ENCODE data around the gene KIF5C. TPM values are rescaled to one million over a fixed set of nuclear protein-coding genes. Genes with fewer than 3 reads are reported as not detected.
"Not testable (repeated sequence)": the region's sequence is repeated elsewhere in the genome, so short reads cannot be mapped to it uniquely, and the experiment has no call there.

KIF5C gene
- total and polyA plus RNA-seq, 4 donors = 0.06 to 0.25 (median 0.14) TPM

- TF ChIP-seq JUND (IDR thresholded peaks at IDR 0.05) (no peak), RXRA (IDR thresholded peaks at IDR 0.05) (no peak), HNF4A (conservative IDR thresholded peaks at IDR 0.05) (no peak), EGR1 (IDR thresholded peaks at IDR 0.05; ENCODE audit: low read depth in 2 of 2) (no peak), FOXA2 (IDR thresholded peaks at IDR 0.05) (no peak), NR2F2 (IDR thresholded peaks at IDR 0.05) (no peak), RAD21 (IDR thresholded peaks at IDR 0.05) (no peak), YY1 (IDR thresholded peaks at IDR 0.05) (no peak)
Observed at GRCh38 chr2:148861367-148861766, 13.7 kb upstream of the KIF5C start (continued).

GRCh38 chr2:148862478-148862877 lies 12.5 kb upstream of the KIF5C start:
- WGBS = 90% methylated on average over 6 of the region's 6 CpGs
- not testable (repeated sequence) for H3K36me3 ChIP-seq (ENCODE audit: control insufficient read depth in 4 of 4, insufficient read depth in 3 of 4, low read depth in 1 of 4, low read length in 3 of 4); DNase-seq (ENCODE audit: low spot score); H3K9me3 ChIP-seq (ENCODE audit: control insufficient read depth in 4 of 4, low read length in 3 of 4); H3K27me3 ChIP-seq (ENCODE audit: control insufficient read depth in 4 of 4, insufficient read depth in 4 of 4, low read length in 3 of 4); H3K27ac ChIP-seq (ENCODE audit: low read depth in 1 of 2, low read length in 2 of 2); H3K9ac ChIP-seq (ENCODE audit: low read depth in 1 of 2, low read length in 2 of 2); H3K4me3 ChIP-seq (ENCODE audit: low read depth in 1 of 3, low read length in 3 of 3); H3K4me1 ChIP-seq (ENCODE audit: control insufficient read depth in 4 of 4, insufficient read depth in 4 of 4, low read length in 3 of 4)

- no peaks in the 10 kb centered on the region for H3K27me3 ChIP-seq (ENCODE audit: control insufficient read depth in 4 of 4, insufficient read depth in 4 of 4, low read length in 3 of 4)
- DNase-seq (ENCODE audit: low spot score) = no peak
- no peaks in the 10 kb centered on the region for H3K36me3 ChIP-seq (ENCODE audit: control insufficient read depth in 4 of 4, insufficient read depth in 3 of 4, low read depth in 1 of 4, low read length in 3 of 4)
- peaks cover 0 to 4% (median under 1%) of the 10 kb centered on the region in 4 donors for H3K9me3 ChIP-seq (ENCODE audit: control insufficient read depth in 4 of 4, low read length in 3 of 4)
- no peak overlapping the region for H3K27ac ChIP-seq (ENCODE audit: low read depth in 1 of 2, low read length in 2 of 2)
- no peak overlapping the region for H3K4me3 ChIP-seq (ENCODE audit: low read depth in 1 of 3, low read length in 3 of 3)
- H3K4me1 ChIP-seq (ENCODE audit: control insufficient read depth in 4 of 4, insufficient read depth in 4 of 4, low read length in 3 of 4) = no peaks in the 10 kb centered on the region
- 86% methylated on average over 5 of the region's 5 CpGs for WGBS
- no peak overlapping the region for H3K9ac ChIP-seq (ENCODE audit: low read depth in 1 of 2, low read length in 2 of 2)
- TF ChIP-seq ZBTB33 (IDR thresholded peaks at IDR 0.05) (no peak), HNF4A (conservative IDR thresholded peaks at IDR 0.05) (no peak), NR2F2 (IDR thresholded peaks at IDR 0.05) (no peak), CTCF (IDR thresholded peaks at IDR 0.05; ENCODE audit: low read depth, low read length, missing input control) (no peak), ATF3 (IDR thresholded peaks at IDR 0.05) (no peak), GABPA (IDR thresholded peaks at IDR 0.05 in 1 of 2, conservative IDR thresholded peaks at IDR 0.05 in 1 of 2) (no peak), RXRA (IDR thresholded peaks at IDR 0.05) (no peak), RAD21 (IDR thresholded peaks at IDR 0.05) (no peak), YY1 (IDR thresholded peaks at IDR 0.05) (no peak), SP1 (IDR thresholded peaks at IDR 0.05) (no peak), MAX (IDR thresholded peaks at IDR 0.05) (no peak), EGR1 (IDR thresholded peaks at IDR 0.05; ENCODE audit: low read depth in 2 of 2) (no peak), FOXA1 (IDR thresholded peaks at IDR 0.05) (no peak), JUND (IDR thresholded peaks at IDR 0.05) (no peak), REST (IDR thresholded peaks at IDR 0.05) (no peak), FOXA2 (IDR thresholded peaks at IDR 0.05) (no peak), TAF1 (conservative IDR thresholded peaks at IDR 0.05) (no peak), HNF4G (IDR thresholded peaks at IDR 0.05) (no peak)
Observed at GRCh38 chr2:148865512-148865911, 9.5 kb upstream of the KIF5C start.
